Activated CD4-positive, alpha-beta T cell treated with anti-CD3 and anti-CD28 coated beads, Interleukin-10, Interleukin-2, amounts not matched to agents 100 ng/mL and 50 ng/mL, durations not matched to agents 16 hours and 8 hours (primary cell): ENCODE data around the gene CST9L.
A peak's percentile ranks its signal among the peaks of the same experiment; 100 is the strongest.

Experiments
- DNase-seq: peaks from one replicate; pipeline ENCODE4 v3.0.0-alpha.2; 2020

Gene CST9L

GRCh38 chr20:23542801-23543200 lies 25.5 kb downstream of the CST9L start:
- no peak for DNase-seq

- no peak for DNase-seq
Observed at GRCh38 chr20:23541776-23542175, 26.5 kb downstream of the CST9L start.

- no peak for DNase-seq
Observed at GRCh38 chr20:23541330-23541729, 27.0 kb downstream of the CST9L start.

- DNase-seq, result no peak
Observed at GRCh38 chr20:23540624-23541023, 27.7 kb downstream of the CST9L start.

GRCh38 chr20:23537030-23537429 lies 31.3 kb downstream of the CST9L start:
- no peak for DNase-seq

- DNase-seq, result no peak
Observed at GRCh38 chr20:23536328-23536974, 31.8 kb downstream of the CST9L start.

- no peak for DNase-seq
Observed at GRCh38 chr20:23534801-23535593, 33.3 kb downstream of the CST9L start.

- DNase-seq, result no peak
Observed at GRCh38 chr20:23533161-23533560, 35.1 kb downstream of the CST9L start.

GRCh38 chr20:23532533-23532932 lies 35.8 kb downstream of the CST9L start:
- DNase-seq, result no peak

GRCh38 chr20:23530937-23531567 lies 37.2 kb downstream of the CST9L start:
- peak; percentile 7 for DNase-seq

- peak; percentile 44 for DNase-seq
Observed at GRCh38 chr20:23528867-23529431, 39.3 kb downstream of the CST9L start.

GRCh38 chr20:23526850-23527249 lies 41.4 kb downstream of the CST9L start:
- DNase-seq, result no peak

- no peak for DNase-seq
Observed at GRCh38 chr20:23524146-23524545, 44.1 kb downstream of the CST9L start.

GRCh38 chr20:23520185-23520584 lies 48.1 kb downstream of the CST9L start:
- no peak for DNase-seq

- DNase-seq, result no peak
Observed at GRCh38 chr20:23519556-23519955, 48.7 kb downstream of the CST9L start.

- DNase-seq, result no peak
Observed at GRCh38 chr20:23517719-23518118, 50.6 kb downstream of the CST9L start.

- DNase-seq, result no peak
Observed at GRCh38 chr20:23515250-23515939, 52.9 kb downstream of the CST9L start.

GRCh38 chr20:23514848-23515247 lies 53.4 kb downstream of the CST9L start:
- no peak for DNase-seq
